Measurements from ENCODE around the gene ACAP3.

DNA sequence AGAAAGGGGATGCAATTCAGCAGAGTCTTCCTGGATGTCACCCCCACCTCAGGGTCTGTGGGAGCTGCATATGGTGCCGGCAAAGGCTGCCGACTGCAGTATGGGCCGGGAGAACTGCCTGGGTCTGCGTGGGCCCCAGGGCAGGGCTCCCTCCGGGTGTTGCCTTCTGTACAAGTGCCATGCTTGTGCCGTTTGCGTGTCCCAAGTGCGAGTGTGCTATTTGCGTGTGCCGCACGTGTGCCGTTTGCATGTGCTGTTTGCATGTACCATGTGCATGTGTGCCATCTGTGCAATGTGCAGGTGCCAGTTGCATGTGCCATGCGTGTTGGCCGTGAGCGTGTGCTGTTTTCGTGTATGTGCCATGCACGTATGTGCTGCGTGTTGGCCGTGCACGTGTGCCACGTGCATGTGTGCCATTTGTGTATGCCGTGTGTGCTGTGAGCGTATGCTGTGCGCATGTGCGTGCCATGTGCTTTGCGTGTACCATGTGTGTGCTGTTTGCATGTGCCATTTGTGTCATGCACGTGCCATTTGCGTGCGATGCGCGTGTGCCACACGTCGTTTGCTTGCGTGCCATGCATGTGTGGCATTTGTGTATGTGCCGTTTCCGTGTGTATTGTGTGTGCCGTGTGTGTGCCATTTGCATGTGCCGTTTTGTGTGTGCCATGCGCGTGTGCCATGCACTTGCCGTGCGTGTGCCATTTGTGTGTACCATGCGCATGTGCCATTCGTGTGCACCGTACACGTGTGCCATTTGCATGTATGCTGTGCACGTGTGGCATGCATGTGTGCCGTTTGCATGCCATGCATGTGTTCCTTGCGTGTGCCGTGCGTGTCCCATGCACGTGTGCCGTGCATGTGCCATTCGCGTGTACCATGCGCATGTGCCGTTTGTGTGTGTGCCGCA, 21.8 kb upstream of the ACAP3 start:
- TF ChIP-seq, protein P1, sequence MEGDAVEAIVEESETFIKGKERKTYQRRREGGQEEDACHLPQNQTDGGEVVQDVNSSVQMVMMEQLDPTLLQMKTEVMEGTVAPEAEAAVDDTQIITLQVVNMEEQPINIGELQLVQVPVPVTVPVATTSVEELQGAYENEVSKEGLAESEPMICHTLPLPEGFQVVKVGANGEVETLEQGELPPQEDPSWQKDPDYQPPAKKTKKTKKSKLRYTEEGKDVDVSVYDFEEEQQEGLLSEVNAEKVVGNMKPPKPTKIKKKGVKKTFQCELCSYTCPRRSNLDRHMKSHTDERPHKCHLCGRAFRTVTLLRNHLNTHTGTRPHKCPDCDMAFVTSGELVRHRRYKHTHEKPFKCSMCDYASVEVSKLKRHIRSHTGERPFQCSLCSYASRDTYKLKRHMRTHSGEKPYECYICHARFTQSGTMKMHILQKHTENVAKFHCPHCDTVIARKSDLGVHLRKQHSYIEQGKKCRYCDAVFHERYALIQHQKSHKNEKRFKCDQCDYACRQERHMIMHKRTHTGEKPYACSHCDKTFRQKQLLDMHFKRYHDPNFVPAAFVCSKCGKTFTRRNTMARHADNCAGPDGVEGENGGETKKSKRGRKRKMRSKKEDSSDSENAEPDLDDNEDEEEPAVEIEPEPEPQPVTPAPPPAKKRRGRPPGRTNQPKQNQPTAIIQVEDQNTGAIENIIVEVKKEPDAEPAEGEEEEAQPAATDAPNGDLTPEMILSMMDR (IDR thresholded peaks at IDR 0.05), result no peak
- no peak for TF ChIP-seq EP300 (IDR thresholded peaks at IDR 0.05)
- TF ChIP-seq POLR2A (IDR thresholded peaks at IDR 0.05), result no peak

Data from tibial nerve (tissue), 4 donors.